Mesothelial cell of epicardium (in vitro differentiated cells): ENCODE results near the gene SLC1A4. TPM values are rescaled to one million over a fixed set of nuclear protein-coding genes. Genes with fewer than 3 reads are reported as not detected.
"Not testable (repeated sequence)": the region's sequence is repeated elsewhere in the genome, so short reads cannot be mapped to it uniquely, and the experiment has no call there.

Experiments used
- DNase-seq, 2 experiments: peaks; one replicate each; pipeline ENCODE4 v3.0.0; 2021; ENCODE audit warnings: low spot score in 2 of 2; ENCODE audit not compliant: unreplicated experiment in 2 of 2
- H3K27ac Mint-ChIP-seq: 2 replicates; pipeline ENCODE4 v1.8.0; 2021; ENCODE audit warnings: mixed read lengths
- H3K27me3 Mint-ChIP-seq: 2 replicates; pipeline ENCODE4 v1.8.0; 2021; ENCODE audit warnings: low read depth, mixed read lengths
- H3K36me3 Mint-ChIP-seq: 2 replicates; pipeline ENCODE4 v1.8.0; 2021; ENCODE audit warnings: mixed read lengths
- H3K4me1 Mint-ChIP-seq: 2 replicates; pipeline ENCODE4 v1.8.0; 2021; ENCODE audit warnings: mixed read lengths
- H3K4me3 Mint-ChIP-seq: 2 replicates; pipeline ENCODE4 v1.8.0; 2021; ENCODE audit warnings: mild to moderate bottlenecking, moderate library complexity, mixed read lengths
- H3K9me3 Mint-ChIP-seq: 2 replicates; pipeline ENCODE4 v1.8.0; 2021; ENCODE audit warnings: mixed read lengths
- total RNA-seq: library from RNA; stranded (reverse); gene quantifications from 3 replicates; pipeline ENCODE4 v1.2.1, GENCODE V29; 2021
- TF ChIP-seq, protein P1 (sequence below): fragments of 200-600 bp; sonication (generic); IDR thresholded peaks from one replicate; pipeline ENCODE4 v1.5.0; 2021; ENCODE audit warnings: antibody characterized with exemption; ENCODE audit not compliant: unreplicated experiment

The SLC1A4 gene
- total RNA-seq, 1 donor from 2014 or later = 5.3 TPM

DNA sequence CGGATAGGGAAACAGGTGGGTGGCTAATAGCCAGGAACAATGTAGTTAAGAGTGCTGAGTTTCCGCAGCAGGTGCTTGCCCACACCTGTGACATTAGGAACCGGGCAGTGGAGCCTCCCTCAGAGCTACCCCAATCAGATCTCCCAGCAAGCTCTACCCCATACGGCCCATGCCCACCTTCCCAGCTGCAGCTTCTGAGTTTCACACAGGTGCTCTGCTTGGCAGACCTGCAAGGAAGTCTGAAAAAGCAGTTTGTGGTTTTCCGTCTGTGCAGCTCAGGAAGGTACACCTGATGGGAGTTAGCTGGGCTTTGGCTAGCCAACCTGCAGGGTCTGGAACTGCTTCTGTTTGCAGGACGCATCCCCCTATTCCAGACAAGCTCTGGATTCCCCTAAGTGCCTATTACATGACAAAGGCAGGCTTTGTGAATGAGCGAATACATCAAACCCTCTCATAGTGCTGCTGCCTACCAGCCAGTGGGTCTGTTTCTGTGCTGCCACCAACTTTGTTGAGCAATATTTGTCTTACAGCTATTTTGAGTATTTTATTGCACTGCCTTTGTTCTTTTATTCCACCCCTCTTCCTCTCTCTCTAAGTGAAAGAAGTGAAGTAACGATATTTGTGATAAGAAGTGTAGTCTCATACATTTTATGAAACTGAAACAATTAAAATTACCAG lies 42.3 kb downstream of the SLC1A4 start:
- peak overlapping the region; percentile 60 for H3K27ac Mint-ChIP-seq
- no peak overlapping the region for H3K4me3 Mint-ChIP-seq
- H3K27me3 Mint-ChIP-seq = no peaks in the 10 kb centered on the region
- no peak for DNase-seq
- TF ChIP-seq, protein P1, sequence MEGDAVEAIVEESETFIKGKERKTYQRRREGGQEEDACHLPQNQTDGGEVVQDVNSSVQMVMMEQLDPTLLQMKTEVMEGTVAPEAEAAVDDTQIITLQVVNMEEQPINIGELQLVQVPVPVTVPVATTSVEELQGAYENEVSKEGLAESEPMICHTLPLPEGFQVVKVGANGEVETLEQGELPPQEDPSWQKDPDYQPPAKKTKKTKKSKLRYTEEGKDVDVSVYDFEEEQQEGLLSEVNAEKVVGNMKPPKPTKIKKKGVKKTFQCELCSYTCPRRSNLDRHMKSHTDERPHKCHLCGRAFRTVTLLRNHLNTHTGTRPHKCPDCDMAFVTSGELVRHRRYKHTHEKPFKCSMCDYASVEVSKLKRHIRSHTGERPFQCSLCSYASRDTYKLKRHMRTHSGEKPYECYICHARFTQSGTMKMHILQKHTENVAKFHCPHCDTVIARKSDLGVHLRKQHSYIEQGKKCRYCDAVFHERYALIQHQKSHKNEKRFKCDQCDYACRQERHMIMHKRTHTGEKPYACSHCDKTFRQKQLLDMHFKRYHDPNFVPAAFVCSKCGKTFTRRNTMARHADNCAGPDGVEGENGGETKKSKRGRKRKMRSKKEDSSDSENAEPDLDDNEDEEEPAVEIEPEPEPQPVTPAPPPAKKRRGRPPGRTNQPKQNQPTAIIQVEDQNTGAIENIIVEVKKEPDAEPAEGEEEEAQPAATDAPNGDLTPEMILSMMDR = no peak
- peaks cover 13% of the 10 kb centered on the region for H3K4me1 Mint-ChIP-seq
- H3K36me3 Mint-ChIP-seq = no peaks in the 10 kb centered on the region
- H3K9me3 Mint-ChIP-seq = no peaks in the 10 kb centered on the region

DNA sequence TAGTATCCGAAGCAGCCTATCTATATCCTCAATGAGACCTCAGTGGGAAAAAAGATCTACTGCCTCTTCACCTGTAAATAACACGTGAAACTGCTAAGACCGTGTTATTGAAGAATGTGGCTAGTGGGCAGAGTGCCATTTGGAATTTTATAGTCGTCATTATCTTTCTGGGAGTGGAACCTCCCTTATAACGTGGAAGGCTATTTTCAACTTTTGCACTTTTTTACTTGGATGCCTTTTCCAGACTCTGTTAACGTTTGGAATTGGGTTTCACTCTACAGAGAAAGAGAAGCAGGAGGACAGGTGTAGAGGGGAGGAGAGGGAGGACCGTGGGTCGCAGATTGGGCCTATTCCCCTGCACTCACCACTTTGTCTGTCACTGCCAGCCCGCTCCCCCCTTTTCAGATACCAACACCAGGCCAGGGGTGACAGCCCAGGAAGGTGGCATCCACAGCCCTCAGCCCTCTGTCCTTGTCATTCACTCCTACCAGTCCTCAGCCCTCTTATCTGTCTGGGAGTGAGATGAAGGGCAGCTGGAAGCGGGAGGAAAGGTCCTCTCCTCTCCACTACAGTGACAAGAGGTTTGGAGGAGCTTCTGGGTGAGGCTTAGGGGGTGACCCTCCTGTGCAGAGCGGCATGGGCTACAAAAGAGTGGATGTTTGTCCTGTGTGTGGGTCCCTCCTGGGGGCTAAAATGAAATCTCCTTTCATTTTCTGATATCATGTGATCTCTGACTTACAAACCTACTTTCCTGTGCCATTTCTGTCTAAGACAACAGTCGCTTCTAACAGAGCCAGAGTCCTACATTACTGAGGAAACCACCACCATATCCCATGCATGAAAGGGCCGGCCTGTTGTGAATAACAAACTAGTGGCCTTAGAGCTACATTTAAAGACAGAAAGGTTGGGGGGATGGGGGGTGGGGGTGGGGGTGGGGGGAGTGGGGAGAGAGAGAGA lies 43.1 kb downstream of the SLC1A4 start:
- Mint-ChIP-seq H3K9me3 (no peaks in the 10 kb centered on the region), H3K4me1 (peaks cover 13% of the 10 kb centered on the region), H3K36me3 (no peaks in the 10 kb centered on the region), H3K27me3 (no peaks in the 10 kb centered on the region), H3K4me3 (no peak overlapping the region), H3K27ac (peak overlapping the region; percentile 60)
- TF ChIP-seq, protein P1 = no peak
- no peak for DNase-seq

DNA sequence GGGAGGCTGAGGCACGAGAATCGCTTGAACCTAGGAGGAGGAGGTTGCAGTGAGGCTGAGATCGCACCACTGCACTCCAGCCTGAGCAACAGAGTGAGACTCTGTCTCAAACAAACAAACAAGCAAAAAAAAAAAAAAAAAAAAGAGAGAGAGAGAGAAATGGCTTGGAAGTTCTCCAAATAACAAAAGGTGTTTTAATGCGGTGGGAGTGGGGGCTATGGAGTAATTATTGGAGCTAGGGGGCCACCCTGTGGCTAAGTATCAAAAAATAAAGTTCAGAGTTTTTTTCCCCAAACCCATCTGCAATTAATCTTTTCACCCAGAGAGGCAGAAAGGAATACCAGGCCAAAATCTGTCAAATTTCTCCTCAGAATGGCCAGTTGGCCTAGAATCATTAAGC lies 44.0 kb downstream of the SLC1A4 start:
- Mint-ChIP-seq H3K27me3 (no peaks in the 10 kb centered on the region), H3K27ac (no peak overlapping the region), H3K9me3 (no peaks in the 10 kb centered on the region), H3K4me1 (peaks cover 13% of the 10 kb centered on the region), H3K36me3 (peaks cover 1% of the 10 kb centered on the region), H3K4me3 (no peak overlapping the region)
- TF ChIP-seq, protein P1 = no peak
- no peak for DNase-seq

DNA sequence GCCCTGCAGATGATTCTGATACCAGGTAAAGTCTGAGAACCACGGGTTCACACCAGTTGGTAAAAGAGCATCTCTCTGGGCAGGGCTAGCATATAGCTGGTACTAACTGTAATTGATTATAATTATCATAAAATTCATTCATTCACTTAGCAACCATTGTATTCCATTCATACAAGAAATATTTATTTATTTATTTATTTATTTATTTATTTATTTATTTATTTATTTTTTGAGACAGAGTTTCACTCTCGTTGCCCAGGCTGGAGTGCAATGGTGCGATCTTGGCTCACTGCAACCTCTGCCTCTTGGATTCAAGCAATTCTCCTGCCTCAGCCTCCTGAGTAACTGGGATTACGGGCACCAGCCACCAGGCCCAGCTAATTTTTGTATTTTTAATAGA lies 44.5 kb downstream of the SLC1A4 start:
- not testable (repeated sequence) for DNase-seq, H3K27me3 Mint-ChIP-seq

DNA sequence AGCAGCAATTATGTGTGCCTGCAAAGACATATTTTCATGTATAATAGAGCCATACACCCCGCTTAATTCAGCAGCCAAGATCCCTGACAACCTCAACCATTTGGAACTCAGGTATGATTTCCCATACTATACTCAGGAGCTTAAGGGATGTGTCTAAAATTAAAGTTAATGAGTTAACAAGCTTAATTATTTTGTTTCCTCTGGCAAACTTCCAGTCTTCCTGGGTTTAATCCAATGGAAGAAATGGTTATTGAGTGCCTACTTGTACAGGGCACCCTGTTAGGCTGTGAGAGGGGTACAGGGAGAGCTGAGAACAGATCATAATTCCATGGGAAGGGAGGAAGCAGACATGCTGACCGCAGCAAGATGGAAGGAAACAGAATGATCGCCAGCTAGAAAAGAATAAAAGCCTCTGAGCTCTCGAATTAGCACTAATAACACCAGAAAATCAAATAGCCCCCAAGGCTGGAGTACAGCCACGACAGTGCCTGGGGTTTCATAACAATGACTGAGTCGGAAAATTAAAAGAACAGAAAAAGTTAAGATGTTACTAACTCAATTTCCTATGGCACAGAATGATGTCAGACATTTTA lies 46.2 kb downstream of the SLC1A4 start:
- DNase-seq = no peak
- Mint-ChIP-seq H3K36me3 (peaks cover 5% of the 10 kb centered on the region), H3K27ac (no peak overlapping the region), H3K4me3 (no peak overlapping the region), H3K9me3 (no peaks in the 10 kb centered on the region), H3K4me1 (peaks cover 13% of the 10 kb centered on the region), H3K27me3 (no peaks in the 10 kb centered on the region)
- TF ChIP-seq, protein P1 = no peak

More for the DNA sequence above, 44.5 kb downstream of the SLC1A4 start:
- not testable (repeated sequence) for H3K36me3 Mint-ChIP-seq, H3K9me3 Mint-ChIP-seq, H3K27ac Mint-ChIP-seq, H3K4me3 Mint-ChIP-seq
- peaks cover 13% of the 10 kb centered on the region for H3K4me1 Mint-ChIP-seq
